Left renal cortex interstitium (tissue), 4 donors: ENCODE measurements around the gene SHROOM3. TPM values are rescaled to one million over a fixed set of nuclear protein-coding genes. Genes with fewer than 3 reads are reported as not detected.
"Not testable (repeated sequence)": the region's sequence is repeated elsewhere in the genome, so short reads cannot be mapped to it uniquely, and the experiment has no call there.

Source experiments
- DNase-seq, 4 donors: peaks; one replicate each; pipeline ENCODE4 v3.0.0-alpha.2; 2013; ENCODE audit warnings: low read depth in 4 of 4, low spot score in 2 of 4, missing footprints in 1 of 4
- polyA plus RNA-seq, 4 donors: library from polyadenylated mRNA; unstranded; fragments of 120-200 nt; gene quantifications; one replicate each; pipeline ENCODE4 v1.2.1, GENCODE V29; 2013; ENCODE audit not compliant: insufficient read length in 4 of 4

Gene SHROOM3
- polyA plus RNA-seq, 4 donors, result 31.8 to 45.9 (median 37.8) TPM

GRCh38 chr4:76443376-76443775 is 8.3 kb downstream of the SHROOM3 start:
- DNase-seq, result no peak

DNA sequence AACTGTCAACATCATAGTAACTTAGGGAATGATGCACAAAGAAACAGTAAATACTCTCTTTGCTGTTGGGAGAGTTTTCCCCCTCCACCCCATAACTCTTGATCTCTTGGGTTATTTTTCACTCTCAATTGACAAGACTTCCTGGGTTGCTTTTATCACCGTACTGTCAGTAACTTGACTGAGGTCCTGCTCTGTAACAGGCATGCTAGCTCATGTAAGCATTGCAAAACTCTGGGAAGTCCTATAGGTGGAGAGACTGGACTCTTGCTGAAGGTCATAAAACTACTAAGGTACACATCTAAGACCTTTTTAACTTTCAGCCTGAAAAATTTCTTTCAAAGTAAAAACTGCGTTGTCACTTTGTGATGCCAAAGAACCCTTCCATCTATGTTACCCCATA is 10.9 kb downstream of the SHROOM3 start:
- DNase-seq, result no peak

DNA sequence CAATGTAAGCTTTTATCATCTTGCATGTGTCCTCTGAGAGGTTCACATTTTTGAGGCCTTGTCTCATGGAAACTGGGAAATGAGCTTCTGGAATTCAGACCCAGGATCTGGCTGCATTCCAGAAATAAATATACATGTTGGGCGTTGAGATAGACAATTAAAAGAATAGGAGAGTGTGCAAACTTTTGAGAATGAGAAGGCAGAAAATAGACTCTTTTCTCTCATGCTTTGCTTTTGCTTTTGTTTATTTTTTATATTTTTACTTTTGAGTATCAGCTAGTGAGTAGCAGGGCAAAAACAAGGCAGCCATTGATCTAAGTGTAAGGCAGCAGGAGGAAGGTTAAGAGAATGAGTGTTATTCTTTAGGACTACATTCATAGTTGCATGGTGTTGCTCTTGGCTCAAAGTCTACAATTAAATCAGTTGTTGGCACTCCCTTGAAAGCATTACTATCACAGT is 12.4 kb downstream of the SHROOM3 start:
- no peak for DNase-seq

DNA sequence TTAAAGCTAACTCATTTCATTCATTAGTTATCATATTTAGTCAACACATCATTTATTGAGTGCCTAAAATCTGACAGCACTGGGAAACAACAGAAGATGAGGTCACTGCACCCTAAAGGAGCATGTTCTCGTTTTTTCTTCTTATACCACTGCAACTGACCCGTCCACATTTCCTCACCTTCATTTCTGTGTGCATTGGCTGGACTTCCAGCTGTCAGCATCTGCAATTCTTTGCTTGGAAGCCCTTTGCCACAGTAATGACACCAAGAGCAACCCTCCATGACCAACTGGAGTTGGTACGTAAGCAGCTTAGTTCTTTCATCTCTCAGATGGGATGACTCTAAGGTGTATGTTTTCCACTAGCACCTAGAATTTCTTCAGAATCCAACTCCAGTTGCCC is 13.2 kb downstream of the SHROOM3 start:
- no peak for DNase-seq

DNA sequence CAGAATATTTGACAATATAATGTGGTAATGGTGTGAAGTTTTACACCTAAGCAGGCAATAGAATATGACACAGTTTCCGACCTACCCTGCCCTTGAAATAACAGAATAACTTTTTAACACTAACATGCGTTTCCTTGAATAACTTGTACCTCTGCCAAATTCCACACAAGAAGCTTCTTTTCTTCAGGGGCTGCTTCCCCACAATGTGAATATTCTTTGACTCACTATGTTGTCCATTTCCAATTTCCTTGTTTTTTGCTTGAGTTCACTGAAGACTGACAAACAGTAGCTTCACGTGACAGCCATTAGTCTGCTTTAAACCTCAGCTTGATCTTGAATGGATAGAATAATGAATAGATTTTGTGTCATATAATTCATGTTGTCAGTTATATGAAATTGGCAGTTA is 14.3 kb downstream of the SHROOM3 start:
- no peak for DNase-seq

DNA sequence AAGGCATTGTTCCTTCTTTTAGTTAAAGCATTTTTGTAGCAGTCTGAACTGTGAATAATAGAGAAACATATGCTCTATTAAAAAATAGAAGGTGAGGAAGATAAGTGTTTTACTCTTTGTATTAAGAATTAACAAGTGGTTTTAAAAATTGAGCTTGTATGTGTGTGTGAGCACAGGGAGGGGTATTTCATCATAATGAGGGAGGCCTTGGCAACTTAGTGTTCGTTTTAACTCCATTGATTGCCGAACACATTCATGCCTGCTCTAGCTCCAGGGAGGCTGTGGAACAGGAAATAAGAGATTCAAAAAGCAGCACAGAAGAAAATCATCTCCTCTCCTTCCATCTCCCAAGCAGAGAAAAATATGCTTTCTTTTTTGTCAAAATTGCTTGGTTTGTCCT is 14.8 kb downstream of the SHROOM3 start:
- DNase-seq, result no peak

DNA sequence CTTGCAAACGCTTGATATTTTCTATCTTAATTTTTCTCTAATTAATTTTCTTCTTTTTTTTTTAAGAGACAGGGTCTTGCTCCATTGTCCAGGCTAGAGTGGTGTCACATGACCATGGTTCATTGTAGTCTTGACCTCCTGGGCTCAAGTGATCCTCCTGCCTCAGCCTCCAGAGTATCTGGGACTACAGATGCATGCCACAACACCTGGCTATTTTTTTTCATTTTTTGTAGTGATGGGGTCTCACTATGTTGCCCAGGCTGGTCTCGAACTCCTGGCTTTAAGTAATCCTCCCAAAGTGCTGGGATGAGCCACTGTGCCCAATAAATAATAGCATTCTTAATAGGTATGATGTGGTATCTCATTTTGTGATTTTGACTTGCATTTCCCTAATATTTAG is 18.2 kb downstream of the SHROOM3 start:
- DNase-seq, result no peak

DNA sequence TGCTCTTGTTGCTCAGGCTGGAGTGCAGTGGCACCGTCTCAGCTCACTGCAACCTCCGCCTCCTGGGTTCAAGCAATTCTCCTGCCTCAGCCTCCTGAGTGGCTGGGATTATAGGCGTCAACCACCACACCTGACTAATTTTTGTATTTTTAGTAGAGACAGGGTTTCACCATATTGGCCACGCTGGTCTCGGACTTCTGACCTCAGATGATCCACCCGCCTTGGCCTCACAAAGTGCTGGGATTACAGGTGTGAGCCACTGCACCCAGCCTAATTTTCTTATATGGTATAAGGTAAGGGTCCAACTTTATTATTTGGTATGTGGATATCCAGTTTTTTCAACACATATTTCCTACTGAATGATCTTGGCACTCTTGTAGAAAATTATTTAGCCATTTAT is 19.0 kb downstream of the SHROOM3 start:
- not testable (repeated sequence) for DNase-seq

DNA sequence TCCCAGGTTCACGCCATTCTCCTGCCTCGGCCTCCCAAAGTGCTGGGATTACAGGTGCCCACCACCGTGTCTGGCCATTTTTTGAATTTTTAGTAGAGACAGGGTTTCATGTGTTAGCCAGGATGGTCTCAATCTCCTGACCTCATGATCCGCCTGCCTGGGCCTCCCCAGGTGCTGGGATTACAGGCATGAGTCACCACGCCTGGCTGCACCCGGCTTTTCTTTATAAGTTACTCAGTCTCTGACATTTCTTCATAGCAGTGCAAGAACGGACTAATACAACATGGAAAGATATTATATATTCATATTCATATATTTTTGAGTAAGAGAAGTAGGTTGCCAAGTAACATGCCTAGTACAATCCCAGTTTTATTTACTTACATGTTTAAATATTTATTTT is 22.9 kb downstream of the SHROOM3 start:
- DNase-seq, result no peak

DNA sequence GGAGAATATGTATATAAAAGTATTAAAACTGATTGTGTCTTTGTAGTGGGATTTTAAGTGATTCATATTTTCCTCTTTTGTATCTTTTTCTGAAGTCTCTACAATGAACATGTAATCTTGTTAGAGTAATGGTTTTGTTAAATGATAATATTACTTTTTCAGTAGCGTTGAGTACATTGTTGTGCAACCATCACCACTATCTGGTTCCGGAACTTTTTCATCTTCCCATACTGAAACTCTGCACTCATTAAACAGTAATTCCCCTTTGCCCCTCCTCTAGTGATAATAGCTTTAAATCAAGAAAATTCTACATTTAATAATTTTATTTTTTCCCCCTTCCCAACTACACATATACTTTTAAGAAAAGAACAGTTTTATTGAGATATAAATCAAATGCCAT is 23.3 kb downstream of the SHROOM3 start:
- DNase-seq, result no peak

DNA sequence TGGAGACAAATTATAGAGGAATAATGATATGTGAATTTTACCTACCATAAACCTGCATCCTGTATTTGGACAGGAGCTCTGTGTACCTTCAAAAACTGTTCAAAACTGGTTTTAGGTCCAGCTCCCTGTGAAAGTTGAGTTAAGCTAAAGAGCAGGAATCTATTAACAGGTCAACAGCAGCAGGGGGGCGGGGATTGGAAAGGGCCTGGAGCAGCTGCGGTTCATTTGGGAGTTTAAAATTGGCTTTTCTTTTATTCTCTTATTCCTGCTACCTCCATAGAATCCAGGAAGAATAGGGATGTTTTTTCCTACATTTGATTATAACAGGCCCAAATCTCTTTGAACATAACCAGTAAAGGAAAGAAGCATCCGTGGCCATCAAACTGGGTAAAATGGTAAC is 23.8 kb downstream of the SHROOM3 start:
- peak in 2 of 4 donors; percentile 31 to 36 for DNase-seq

DNA sequence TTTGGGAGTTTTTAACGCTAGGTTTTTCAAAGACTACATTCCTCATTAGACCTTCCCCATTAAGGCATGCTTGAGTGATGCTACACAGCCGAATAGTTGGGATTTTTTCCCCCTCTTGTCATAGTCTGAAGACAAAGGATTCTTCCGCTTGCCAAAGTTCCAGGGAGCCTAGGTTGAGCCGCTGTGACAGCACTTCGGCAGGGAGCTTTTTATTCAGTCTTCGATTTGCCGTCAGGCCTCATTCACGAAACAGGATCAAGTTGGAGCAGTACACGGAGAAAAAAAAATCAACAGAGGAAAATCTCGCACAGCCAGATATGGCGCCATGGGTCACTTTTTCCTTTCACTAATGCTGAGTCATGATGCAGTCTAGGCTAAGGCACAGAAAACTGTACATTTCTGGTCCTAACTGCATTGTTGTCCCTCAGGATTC is 24.3 kb downstream of the SHROOM3 start:
- DNase-seq, result peak in 3 of 4 donors; percentile 21 to 33 (median 23)

GRCh38 chr4:76463568-76463967 is 28.5 kb downstream of the SHROOM3 start:
- no peak for DNase-seq

- DNase-seq, result no peak
Observed at GRCh38 chr4:76470064-76470463, 35.0 kb downstream of the SHROOM3 start.

DNA sequence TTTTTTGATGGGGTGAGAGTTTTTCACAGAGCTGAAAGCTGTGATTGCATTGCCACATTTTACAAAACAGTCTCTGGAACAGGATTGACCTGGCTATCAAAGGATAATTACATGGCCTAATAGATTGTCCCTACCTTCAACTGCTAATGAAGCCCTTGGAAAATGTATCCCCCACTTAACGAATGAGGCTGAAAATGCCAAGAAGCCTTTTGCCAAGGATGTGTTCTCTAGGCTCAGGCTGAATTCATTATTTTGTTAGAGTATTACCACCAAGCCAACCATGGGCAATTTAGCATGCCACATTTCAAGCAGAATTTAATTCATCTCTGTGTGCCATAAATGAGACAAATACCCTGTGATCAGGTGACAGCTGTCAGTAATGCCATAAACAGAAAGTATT is 35.5 kb downstream of the SHROOM3 start:
- DNase-seq, result no peak

DNA sequence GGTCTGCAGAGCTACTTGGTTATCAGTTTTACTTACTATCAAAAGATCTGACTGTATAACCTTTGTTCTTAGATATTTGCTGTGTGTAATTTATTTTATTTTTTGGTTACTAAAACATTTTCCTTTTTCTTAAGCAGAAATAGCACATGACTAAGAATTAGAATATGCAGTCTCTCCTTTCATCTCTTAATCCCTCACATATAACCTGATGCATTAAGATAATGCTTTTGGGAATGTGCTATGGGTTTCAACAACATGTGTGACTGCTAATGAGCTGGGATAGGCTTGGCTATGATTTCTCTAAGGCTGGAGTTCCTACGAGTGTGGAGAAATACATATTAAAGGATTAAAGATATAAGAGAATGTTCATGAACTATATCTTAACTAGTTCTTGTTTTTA is 41.5 kb downstream of the SHROOM3 start:
- no peak for DNase-seq

GRCh38 chr4:76484654-76485053 is 49.6 kb downstream of the SHROOM3 start:
- no peak for DNase-seq

GRCh38 chr4:76485450-76485849 is 50.4 kb downstream of the SHROOM3 start:
- DNase-seq, result no peak

DNA sequence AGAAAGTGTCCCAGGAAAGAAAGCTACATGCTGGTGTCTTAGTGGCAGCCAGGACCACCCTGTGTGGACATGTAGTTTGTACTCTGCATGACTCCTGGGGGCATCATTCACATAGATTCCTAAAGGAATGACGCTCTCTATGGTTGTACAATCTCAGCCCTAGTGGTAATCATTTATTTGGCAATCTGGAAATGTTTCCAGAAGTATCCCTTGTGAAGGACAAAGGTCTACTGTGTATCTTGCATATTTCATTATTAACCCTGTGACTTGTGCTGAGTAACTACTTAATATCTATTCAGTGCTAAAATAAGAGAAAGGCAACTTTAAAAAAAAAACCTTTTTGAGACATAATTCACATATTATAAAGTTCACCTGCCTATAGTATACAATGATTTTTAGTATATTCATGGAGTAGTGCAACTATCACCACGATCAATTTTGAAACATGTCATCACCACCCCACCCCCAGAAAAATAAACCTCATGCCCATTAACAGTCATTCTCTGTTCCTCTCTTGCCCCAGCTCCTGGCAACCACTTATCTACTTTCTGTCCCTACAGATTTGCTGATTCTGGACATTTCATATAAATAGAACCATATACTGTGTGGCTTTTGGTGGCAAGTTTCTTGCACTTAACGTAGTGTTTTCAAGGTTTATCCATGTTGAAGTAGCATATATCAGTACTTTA is 51.7 kb downstream of the SHROOM3 start:
- DNase-seq, result no peak

- no peak for DNase-seq
Observed at GRCh38 chr4:76487621-76488020, 52.6 kb downstream of the SHROOM3 start.

- no peak for DNase-seq
Observed at GRCh38 chr4:76488455-76488854, 53.4 kb downstream of the SHROOM3 start.

GRCh38 chr4:76488888-76489685 is 54.1 kb downstream of the SHROOM3 start:
- no peak for DNase-seq
